Measurements from ENCODE around the gene RNF14.

- TF ChIP-seq, protein P1, sequence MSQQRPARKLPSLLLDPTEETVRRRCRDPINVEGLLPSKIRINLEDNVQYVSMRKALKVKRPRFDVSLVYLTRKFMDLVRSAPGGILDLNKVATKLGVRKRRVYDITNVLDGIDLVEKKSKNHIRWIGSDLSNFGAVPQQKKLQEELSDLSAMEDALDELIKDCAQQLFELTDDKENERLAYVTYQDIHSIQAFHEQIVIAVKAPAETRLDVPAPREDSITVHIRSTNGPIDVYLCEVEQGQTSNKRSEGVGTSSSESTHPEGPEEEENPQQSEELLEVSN (IDR thresholded peaks at IDR 0.05): no peak
- TF ChIP-seq CTCF (IDR thresholded peaks at IDR 0.05; ENCODE audit: control extremely low read depth in 1 of 3, insufficient read depth in 1 of 3, low read depth in 1 of 3, low read length in 3 of 3) (no peak), NRF1 (IDR thresholded peaks at IDR 0.05; ENCODE audit: low read depth, low read length) (no peak), CHD2 (IDR thresholded peaks at IDR 0.05; ENCODE audit: low read length) (no peak), ATF3 (IDR thresholded peaks at IDR 0.05; ENCODE audit: insufficient read depth, low read depth, low read length) (no peak), FOSL1 (IDR thresholded peaks at IDR 0.05; ENCODE audit: insufficient read depth, low read depth, low read length) (no peak), TAF7 (optimal IDR thresholded peaks at IDR 0.05; ENCODE audit: borderline replicate concordance, low read depth, low read length) (no peak), JUND (IDR thresholded peaks at IDR 0.05; ENCODE audit: low read length) (no peak), GABPA (IDR thresholded peaks at IDR 0.05; ENCODE audit: borderline replicate concordance, insufficient read depth, low read length) (no peak), EZH2 (IDR thresholded peaks at IDR 0.05; ENCODE audit: low read depth, low read length, severe bottlenecking) (no peak), YY1 (IDR thresholded peaks at IDR 0.05; ENCODE audit: low read depth, low read length) (no peak), EP300 (IDR thresholded peaks at IDR 0.05; ENCODE audit: borderline replicate concordance in 1 of 2, low read depth in 2 of 2, low read length in 2 of 2) (no peak), TAF1 (IDR thresholded peaks at IDR 0.05; ENCODE audit: low read depth, low read length) (no peak)
- TF ChIP-seq, protein P2, sequence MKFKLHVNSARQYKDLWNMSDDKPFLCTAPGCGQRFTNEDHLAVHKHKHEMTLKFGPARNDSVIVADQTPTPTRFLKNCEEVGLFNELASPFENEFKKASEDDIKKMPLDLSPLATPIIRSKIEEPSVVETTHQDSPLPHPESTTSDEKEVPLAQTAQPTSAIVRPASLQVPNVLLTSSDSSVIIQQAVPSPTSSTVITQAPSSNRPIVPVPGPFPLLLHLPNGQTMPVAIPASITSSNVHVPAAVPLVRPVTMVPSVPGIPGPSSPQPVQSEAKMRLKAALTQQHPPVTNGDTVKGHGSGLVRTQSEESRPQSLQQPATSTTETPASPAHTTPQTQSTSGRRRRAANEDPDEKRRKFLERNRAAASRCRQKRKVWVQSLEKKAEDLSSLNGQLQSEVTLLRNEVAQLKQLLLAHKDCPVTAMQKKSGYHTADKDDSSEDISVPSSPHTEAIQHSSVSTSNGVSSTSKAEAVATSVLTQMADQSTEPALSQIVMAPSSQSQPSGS (IDR thresholded peaks at IDR 0.05; ENCODE audit: low read length): no peak
Measured at GRCh38 chr5:141978389-141978788, 9.5 kb downstream of the RNF14 start.

All from H1 (cell line).